ENCODE data around the gene FAM153A. TPM values are rescaled to one million over a fixed set of nuclear protein-coding genes. Genes with fewer than 3 reads are reported as not detected.
"Not testable (repeated sequence)": the region's sequence is repeated elsewhere in the genome, so short reads cannot be mapped to it uniquely, and the experiment has no call there.

Gene FAM153A
- total RNA-seq, 1 experiment from 2014 or later = not detected

- not testable (repeated sequence) for H3K4me3 ChIP-seq (ENCODE audit: insufficient read depth, low read depth, low read length); H3K27me3 ChIP-seq (ENCODE audit: control insufficient read depth, insufficient read depth, low read length); H3K36me3 ChIP-seq (replicated peaks; ENCODE audit: control insufficient read depth, insufficient read depth, low read length)
- peak; percentile 9 for DNase-seq
Observed at GRCh38 chr5:177693671-177694517, 88.8 kb downstream of the FAM153A start.

GRCh38 chr5:177692969-177693368 lies 89.7 kb downstream of the FAM153A start:
- H3K36me3 ChIP-seq (replicated peaks; ENCODE audit: control insufficient read depth, insufficient read depth, low read length); H3K27me3 ChIP-seq (ENCODE audit: control insufficient read depth, insufficient read depth, low read length); H3K4me3 ChIP-seq (ENCODE audit: insufficient read depth, low read depth, low read length); DNase-seq: not testable (repeated sequence)

- not testable (repeated sequence) for DNase-seq; H3K4me3 ChIP-seq (ENCODE audit: insufficient read depth, low read depth, low read length); H3K27me3 ChIP-seq (ENCODE audit: control insufficient read depth, insufficient read depth, low read length); H3K36me3 ChIP-seq (replicated peaks; ENCODE audit: control insufficient read depth, insufficient read depth, low read length)
Observed at GRCh38 chr5:177692507-177692906, 90.2 kb downstream of the FAM153A start.

GRCh38 chr5:177689011-177689610 lies 93.6 kb downstream of the FAM153A start:
- H3K36me3 ChIP-seq (replicated peaks; ENCODE audit: control insufficient read depth, insufficient read depth, low read length); DNase-seq; H3K4me3 ChIP-seq (ENCODE audit: insufficient read depth, low read depth, low read length); H3K27me3 ChIP-seq (ENCODE audit: control insufficient read depth, insufficient read depth, low read length): not testable (repeated sequence)

GRCh38 chr5:177688091-177688490 lies 94.6 kb downstream of the FAM153A start:
- H3K4me3 ChIP-seq (ENCODE audit: insufficient read depth, low read depth, low read length); H3K27me3 ChIP-seq (ENCODE audit: control insufficient read depth, insufficient read depth, low read length); DNase-seq; H3K36me3 ChIP-seq (replicated peaks; ENCODE audit: control insufficient read depth, insufficient read depth, low read length): not testable (repeated sequence)

GRCh38 chr5:177681920-177682319 lies 100.8 kb downstream of the FAM153A start:
- not testable (repeated sequence) for H3K27me3 ChIP-seq (ENCODE audit: control insufficient read depth, insufficient read depth, low read length); H3K4me3 ChIP-seq (ENCODE audit: insufficient read depth, low read depth, low read length); H3K36me3 ChIP-seq (replicated peaks; ENCODE audit: control insufficient read depth, insufficient read depth, low read length); DNase-seq

Other genes starting within 250 kb of the FAM153A start
- gene FAM193B, start 228.3 kb downstream of the FAM153A start, total RNA-seq (2014; rRNA removed; shearing (Covaris generic)) = 70.2 and 80.0 TPM in 2 replicates
- 52.3 and 59.4 TPM in 2 replicates for gene TMED9, start 190.7 kb downstream of the FAM153A start, total RNA-seq (2014; rRNA removed; shearing (Covaris generic))
- 29.7 and 37.3 TPM in 2 replicates for gene B4GALT7, start 182.8 kb downstream of the FAM153A start, total RNA-seq (2014; rRNA removed; shearing (Covaris generic))
- gene PROP1, start 213.3 kb upstream of the FAM153A start, total RNA-seq (2014; rRNA removed; shearing (Covaris generic)) = not detected in 2 replicates

Data from H7 (cell line).